ENCODE measurements around the gene RORC.

RORC gene

GRCh38 chr1:151814971-151815545, 16.5 kb downstream of the RORC start:
- TF ChIP-seq CTCF (IDR thresholded peaks at IDR 0.05), result no peak

GRCh38 chr1:151814426-151814825, 17.2 kb downstream of the RORC start:
- TF ChIP-seq CTCF (IDR thresholded peaks at IDR 0.05), result no peak

- no peak for TF ChIP-seq CTCF (IDR thresholded peaks at IDR 0.05)
Observed at GRCh38 chr1:151813271-151813977, 18.2 kb downstream of the RORC start.

- TF ChIP-seq CTCF (IDR thresholded peaks at IDR 0.05), result no peak
Observed at GRCh38 chr1:151811181-151811580, 20.4 kb downstream of the RORC start.

- TF ChIP-seq CTCF (IDR thresholded peaks at IDR 0.05), result no peak
Observed at GRCh38 chr1:151809985-151810556, 21.5 kb downstream of the RORC start.

- no peak for TF ChIP-seq CTCF (IDR thresholded peaks at IDR 0.05)
Observed at GRCh38 chr1:151809290-151809984, 22.2 kb downstream of the RORC start.

GRCh38 chr1:151807766-151808165, 23.8 kb downstream of the RORC start:
- no peak for TF ChIP-seq CTCF (IDR thresholded peaks at IDR 0.05)

Data from LNCAP (cell line).